WTC11 (cell line): Measurements from ENCODE around the gene MALAT1. TPM values are rescaled to one million over a fixed set of nuclear protein-coding genes. Genes with fewer than 3 reads are reported as not detected.
"Not testable (repeated sequence)": the region's sequence is repeated elsewhere in the genome, so short reads cannot be mapped to it uniquely, and the experiment has no call there.

Source experiments
- ATAC-seq: fragments of 200-7000 bp; cut with Tn5 transposase; 2 replicates; pipeline ENCODE4 v1.10.0; 2021; ENCODE audit warnings: mild to moderate bottlenecking, moderate library complexity
- CTCF ChIA-PET: fragments of 300-600 bp; sonication (Branson Sonifier 250); formaldehyde crosslinking; loops from one replicate; lab custom pipeline; 2021; ENCODE audit warnings: antibody characterized with exemption; lab: Charles Lee
- POLR2A ChIA-PET: fragments of 350-600 bp; sonication (Branson Sonifier 250); formaldehyde crosslinking; loops from one replicate; lab custom pipeline; 2021; ENCODE audit warnings: antibody characterized with exemption; lab: Charles Lee
- DNase-seq: peaks from one replicate; pipeline ENCODE4 v3.0.0; 2021; ENCODE audit warnings: low spot score
- H3K27ac Mint-ChIP-seq: 2 replicates; pipeline ENCODE4 v1.8.0; 2021; ENCODE audit warnings: mixed read lengths
- H3K27me3 Mint-ChIP-seq: 2 replicates; pipeline ENCODE4 v1.8.0; 2021; ENCODE audit warnings: low read depth, mild to moderate bottlenecking, moderate library complexity, mixed read lengths
- H3K36me3 Mint-ChIP-seq: 2 replicates; pipeline ENCODE4 v1.8.0; 2021; ENCODE audit warnings: mixed read lengths
- H3K4me1 Mint-ChIP-seq: 2 replicates; pipeline ENCODE4 v1.8.0; 2022; ENCODE audit warnings: mixed read lengths
- H3K4me3 Mint-ChIP-seq: 2 replicates; pipeline ENCODE4 v1.8.0; 2021; ENCODE audit warnings: mild to moderate bottlenecking, moderate library complexity, mixed read lengths
- H3K9me3 Mint-ChIP-seq: 2 replicates; pipeline ENCODE4 v1.8.0; 2021; ENCODE audit warnings: mixed read lengths
- ATF1 ChIP-seq: sonication (generic); formaldehyde crosslinking; IDR thresholded peaks from 2 replicates; pipeline ENCODE4 v1.8.1; 2023; ENCODE audit warnings: mild to moderate bottlenecking, moderate library complexity, missing genetic modification reagents
- CREB1 ChIP-seq: sonication (generic); formaldehyde crosslinking; IDR thresholded peaks from 2 replicates; pipeline ENCODE4 v1.8.0; 2023; ENCODE audit warnings: mild to moderate bottlenecking, missing genetic modification reagents
- ELF4 ChIP-seq: sonication (generic); formaldehyde crosslinking; IDR thresholded peaks from 2 replicates; pipeline ENCODE4 v1.8.1; 2022; ENCODE audit warnings: low read depth, mild to moderate bottlenecking, moderate library complexity, missing genetic modification reagents
- ESRRA ChIP-seq: sonication (generic); formaldehyde crosslinking; IDR thresholded peaks from 2 replicates; pipeline ENCODE4 v1.8.1; 2022; ENCODE audit warnings: mild to moderate bottlenecking, missing genetic modification reagents, borderline replicate concordance
- FOXP4 ChIP-seq: sonication (generic); formaldehyde crosslinking; IDR thresholded peaks from 2 replicates; pipeline ENCODE4 v1.8.0; 2022; ENCODE audit warnings: mild to moderate bottlenecking, missing genetic modification reagents
- MLX ChIP-seq: sonication (generic); formaldehyde crosslinking; IDR thresholded peaks from 2 replicates; pipeline ENCODE4 v1.8.1; 2023; ENCODE audit warnings: mild to moderate bottlenecking, missing genetic modification reagents, moderate library complexity
- NR3C1 ChIP-seq: sonication (generic); formaldehyde crosslinking; conservative IDR thresholded peaks from 2 replicates; pipeline ENCODE4 v1.8.1; 2023; ENCODE audit warnings: low read depth, mild to moderate bottlenecking, missing genetic modification reagents
- RELA ChIP-seq: sonication (generic); formaldehyde crosslinking; IDR thresholded peaks from 2 replicates; pipeline ENCODE4 v1.8.1; 2022; ENCODE audit warnings: missing genetic modification reagents, mild to moderate bottlenecking, borderline replicate concordance
- STAT6 ChIP-seq: sonication (generic); formaldehyde crosslinking; conservative IDR thresholded peaks from 2 replicates; pipeline ENCODE4 v1.8.1; 2023; ENCODE audit warnings: mild to moderate bottlenecking, low read depth, missing genetic modification reagents, moderate library complexity
- TEAD1 ChIP-seq: sonication (generic); formaldehyde crosslinking; IDR thresholded peaks from 2 replicates; pipeline ENCODE4 v1.8.0; 2022; ENCODE audit warnings: mild to moderate bottlenecking, missing genetic modification reagents
- ZBTB21 ChIP-seq: sonication (generic); formaldehyde crosslinking; IDR thresholded peaks from 2 replicates; pipeline ENCODE4 v1.8.1; 2023; ENCODE audit warnings: mild to moderate bottlenecking, missing genetic modification reagents, borderline replicate concordance
- ZNF121 ChIP-seq: sonication (generic); formaldehyde crosslinking; IDR thresholded peaks from 2 replicates; pipeline ENCODE4 v1.8.0; 2023; ENCODE audit warnings: missing genetic modification reagents
- ZNF671 ChIP-seq: fragments of 250-450 bp; sonication (Bioruptor Pico); IDR thresholded peaks from 2 replicates; pipeline ENCODE4 v1.8.0; 2021; ENCODE audit warnings: mild to moderate bottlenecking
- total RNA-seq: library from RNA; stranded (reverse); gene quantifications from 3 replicates; pipeline ENCODE4 v1.2.3, GENCODE V29; 2021
- TF ChIP-seq, protein P1 (sequence below): sonication (generic); formaldehyde crosslinking; IDR thresholded peaks from 2 replicates; pipeline ENCODE4 v1.8.1; 2023; ENCODE audit warnings: mild to moderate bottlenecking, missing genetic modification reagents
- TF ChIP-seq, protein P2 (sequence below): fragments of 250-450 bp; sonication (Bioruptor Pico); IDR thresholded peaks from 2 replicates; pipeline ENCODE4 v1.8.0; 2021; ENCODE audit warnings: mild to moderate bottlenecking

MALAT1 gene
- total RNA-seq, 1 experiment from 2014 or later: 1,830 TPM

DNA sequence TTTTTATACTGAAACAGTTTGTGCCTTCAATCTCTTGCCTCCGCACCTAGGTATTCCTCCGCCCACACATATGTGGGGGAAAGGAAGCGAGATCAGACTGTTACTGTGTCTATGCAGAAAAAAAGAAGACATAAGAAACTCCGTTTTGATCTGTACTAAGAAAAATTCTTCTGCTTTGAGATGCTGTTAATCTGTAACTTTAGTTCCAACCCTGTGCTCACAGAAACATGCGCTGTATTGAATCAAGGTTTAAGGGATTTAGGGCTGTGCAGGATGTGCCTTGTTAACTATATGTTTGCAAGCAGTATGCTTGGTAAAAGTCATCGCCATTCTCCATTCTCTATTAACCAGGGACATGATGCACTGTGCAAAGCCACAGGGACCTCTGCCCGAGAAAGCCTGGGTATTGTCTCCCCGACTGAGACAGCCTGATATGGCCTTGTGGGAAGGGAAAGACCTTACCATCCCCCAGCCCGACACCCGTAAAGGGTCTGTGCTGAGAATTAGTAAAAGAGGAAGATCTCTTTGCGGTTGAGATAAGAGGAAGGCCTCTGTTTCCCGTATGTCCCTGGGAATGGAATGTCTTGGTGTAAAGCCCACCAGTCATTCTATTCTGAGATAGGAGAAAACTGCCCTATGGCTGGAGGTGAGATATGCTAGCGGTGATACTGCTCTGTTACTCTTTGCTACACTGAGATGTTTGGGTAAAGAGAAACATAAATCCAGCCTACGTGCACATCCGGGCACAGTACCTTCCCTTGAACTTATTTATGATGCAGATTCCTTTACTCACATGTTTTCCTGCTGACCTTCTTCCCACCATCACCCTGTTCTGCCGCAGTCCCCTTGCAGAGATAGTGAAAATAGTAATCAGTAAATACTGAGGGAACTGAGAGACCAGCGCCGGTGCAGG lies 24.1 kb downstream of the MALAT1 start:
- H3K27ac Mint-ChIP-seq, ATAC-seq, H3K9me3 Mint-ChIP-seq, H3K36me3 Mint-ChIP-seq, H3K4me3 Mint-ChIP-seq, POLR2A ChIA-PET, CTCF ChIA-PET, DNase-seq: not testable (repeated sequence)
- H3K4me1 Mint-ChIP-seq: peaks cover 19% of the 10 kb centered on the region
- H3K27me3 Mint-ChIP-seq: peaks cover 11% of the 10 kb centered on the region

- not testable (repeated sequence) for H3K27ac Mint-ChIP-seq, H3K9me3 Mint-ChIP-seq, DNase-seq, ATAC-seq, H3K36me3 Mint-ChIP-seq
- CTCF ChIA-PET: interaction anchor here (2.1 to 3.3 kb wide), 2 partner anchors 13 to 17 kb away, joined by 6 to 27 read pairs; no protein-coding TSS in a partner anchor
- peaks cover 11% of the 10 kb centered on the region for H3K27me3 Mint-ChIP-seq
- peak overlapping the region; percentile 31; the same call in 1 of the 2 replicates for H3K4me3 Mint-ChIP-seq
- H3K4me1 Mint-ChIP-seq: peaks cover 19% of the 10 kb centered on the region
- POLR2A ChIA-PET: interaction anchor here (1.5 kb wide), 1 partner anchor 17 kb away, joined by 4 read pairs; no protein-coding TSS in a partner anchor
Observed at GRCh38 chr11:65523631-65523968, 24.8 kb downstream of the MALAT1 start.

- Mint-ChIP-seq H3K4me3 (peak overlapping the region; percentile 73), H3K4me1 (peaks cover 19% of the 10 kb centered on the region), H3K27me3 (peaks cover 11% of the 10 kb centered on the region), H3K36me3 (peaks cover 7% of the 10 kb centered on the region), H3K27ac (no peak overlapping the region), H3K9me3 (no peaks in the 10 kb centered on the region)
- no peak for DNase-seq
- TF ChIP-seq, protein P1, sequence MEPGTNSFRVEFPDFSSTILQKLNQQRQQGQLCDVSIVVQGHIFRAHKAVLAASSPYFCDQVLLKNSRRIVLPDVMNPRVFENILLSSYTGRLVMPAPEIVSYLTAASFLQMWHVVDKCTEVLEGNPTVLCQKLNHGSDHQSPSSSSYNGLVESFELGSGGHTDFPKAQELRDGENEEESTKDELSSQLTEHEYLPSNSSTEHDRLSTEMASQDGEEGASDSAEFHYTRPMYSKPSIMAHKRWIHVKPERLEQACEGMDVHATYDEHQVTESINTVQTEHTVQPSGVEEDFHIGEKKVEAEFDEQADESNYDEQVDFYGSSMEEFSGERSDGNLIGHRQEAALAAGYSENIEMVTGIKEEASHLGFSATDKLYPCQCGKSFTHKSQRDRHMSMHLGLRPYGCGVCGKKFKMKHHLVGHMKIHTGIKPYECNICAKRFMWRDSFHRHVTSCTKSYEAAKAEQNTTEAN: no peak
- TF ChIP-seq ELF4 (CRISPR knock-in tag) (no peak), RELA (CRISPR knock-in tag) (no peak), ESRRA (CRISPR knock-in tag) (no peak), ZBTB21 (no peak), STAT6 (CRISPR knock-in tag) (no peak), TEAD1 (CRISPR knock-in tag) (no peak), NR3C1 (CRISPR knock-in tag) (no peak), CREB1 (CRISPR knock-in tag) (no peak), FOXP4 (no peak), ATF1 (CRISPR knock-in tag) (no peak), ZNF121 (CRISPR knock-in tag) (no peak), MLX (CRISPR knock-in tag) (no peak), ZNF671 (no peak)
- TF ChIP-seq, protein P2, sequence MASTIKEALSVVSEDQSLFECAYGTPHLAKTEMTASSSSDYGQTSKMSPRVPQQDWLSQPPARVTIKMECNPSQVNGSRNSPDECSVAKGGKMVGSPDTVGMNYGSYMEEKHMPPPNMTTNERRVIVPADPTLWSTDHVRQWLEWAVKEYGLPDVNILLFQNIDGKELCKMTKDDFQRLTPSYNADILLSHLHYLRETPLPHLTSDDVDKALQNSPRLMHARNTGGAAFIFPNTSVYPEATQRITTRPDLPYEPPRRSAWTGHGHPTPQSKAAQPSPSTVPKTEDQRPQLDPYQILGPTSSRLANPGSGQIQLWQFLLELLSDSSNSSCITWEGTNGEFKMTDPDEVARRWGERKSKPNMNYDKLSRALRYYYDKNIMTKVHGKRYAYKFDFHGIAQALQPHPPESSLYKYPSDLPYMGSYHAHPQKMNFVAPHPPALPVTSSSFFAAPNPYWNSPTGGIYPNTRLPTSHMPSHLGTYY (CRISPR knock-in tag): no peak
- ChIA-PET POLR2A (interaction anchor here (1.1 to 2.1 kb wide), 5 partner anchors 16 to 170 kb away, joined by 4 to 11 read pairs (median 5); partner anchors contain the start of genes MALAT1 and TIGD3), CTCF (interaction anchor here (0.6 to 3.3 kb wide), 11 partner anchors 14 to 194 kb away, joined by 3 to 27 read pairs (median 6); partner anchors contain the start of genes FAM89B and ZNRD2)
- no peak; the same call in 1 of the 2 replicates for ATAC-seq
Observed at GRCh38 chr11:65524014-65524740, 25.3 kb downstream of the MALAT1 start.
